Adipocyte (in vitro differentiated cells): ENCODE results near the gene NCR3LG1.
"Not testable (repeated sequence)": the region's sequence is repeated elsewhere in the genome, so short reads cannot be mapped to it uniquely, and the experiment has no call there.

Source experiments
- DNase-seq: peaks from one replicate; pipeline ENCODE4 v3.0.0-alpha.2; 2015; ENCODE audit warnings: low read depth
- H3K27me3 ChIP-seq: replicated peaks from 2 replicates; pipeline ENCODE4 v1.7.0; 2013; ENCODE audit warnings: mild to moderate bottlenecking, low read length, moderate library complexity; ENCODE audit not compliant: control insufficient read depth, insufficient read depth
- H3K36me3 ChIP-seq: 2 replicates; pipeline ENCODE4 v1.7.0; 2013; ENCODE audit warnings: low read length, mild to moderate bottlenecking, moderate library complexity; ENCODE audit not compliant: control insufficient read depth, insufficient read depth, severe bottlenecking
- H3K4me1 ChIP-seq: 2 replicates; pipeline ENCODE4 v1.7.0; 2013; ENCODE audit warnings: mild to moderate bottlenecking, low read length, moderate library complexity; ENCODE audit not compliant: control insufficient read depth, insufficient read depth
- H3K4me3 ChIP-seq: 2 replicates; pipeline ENCODE4 v1.7.0; 2013; ENCODE audit warnings: mild to moderate bottlenecking, low read length, moderate library complexity
- H3K9ac ChIP-seq: 2 replicates; pipeline ENCODE4 v1.7.0; 2013; ENCODE audit warnings: mild to moderate bottlenecking, low read length, moderate library complexity
- H3K9me3 ChIP-seq: 2 replicates; pipeline ENCODE4 v1.7.0; 2013; ENCODE audit warnings: mild to moderate bottlenecking, low read length, moderate library complexity; ENCODE audit not compliant: control insufficient read depth

Gene NCR3LG1

DNA sequence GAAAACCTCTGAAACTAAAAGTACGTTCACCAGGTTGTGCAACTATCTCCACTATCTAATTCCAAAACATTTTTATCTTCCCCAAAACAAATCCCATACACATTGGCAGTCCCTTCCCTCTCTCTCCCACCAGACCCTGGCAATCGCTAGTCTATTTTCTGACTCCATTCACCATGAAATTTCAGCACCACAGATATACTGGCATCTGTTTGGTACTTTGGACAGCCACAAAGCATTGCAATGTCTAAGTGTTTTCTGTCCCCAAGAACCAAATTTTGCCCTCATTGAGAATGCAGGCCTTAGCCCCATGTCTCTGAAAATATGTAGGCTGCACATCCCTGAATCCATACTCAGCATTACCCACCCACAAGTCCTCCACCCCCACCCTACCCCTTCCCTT, 64.9 kb downstream of the NCR3LG1 start:
- H3K27me3 ChIP-seq = peaks cover 82% of the 10 kb centered on the region
- no peaks in the 10 kb centered on the region for H3K4me1 ChIP-seq
- no peaks in the 10 kb centered on the region for H3K36me3 ChIP-seq
- H3K9me3 ChIP-seq = no peaks in the 10 kb centered on the region
- DNase-seq = no peak
- H3K9ac ChIP-seq = no peak overlapping the region
- H3K4me3 ChIP-seq = no peak overlapping the region

DNA sequence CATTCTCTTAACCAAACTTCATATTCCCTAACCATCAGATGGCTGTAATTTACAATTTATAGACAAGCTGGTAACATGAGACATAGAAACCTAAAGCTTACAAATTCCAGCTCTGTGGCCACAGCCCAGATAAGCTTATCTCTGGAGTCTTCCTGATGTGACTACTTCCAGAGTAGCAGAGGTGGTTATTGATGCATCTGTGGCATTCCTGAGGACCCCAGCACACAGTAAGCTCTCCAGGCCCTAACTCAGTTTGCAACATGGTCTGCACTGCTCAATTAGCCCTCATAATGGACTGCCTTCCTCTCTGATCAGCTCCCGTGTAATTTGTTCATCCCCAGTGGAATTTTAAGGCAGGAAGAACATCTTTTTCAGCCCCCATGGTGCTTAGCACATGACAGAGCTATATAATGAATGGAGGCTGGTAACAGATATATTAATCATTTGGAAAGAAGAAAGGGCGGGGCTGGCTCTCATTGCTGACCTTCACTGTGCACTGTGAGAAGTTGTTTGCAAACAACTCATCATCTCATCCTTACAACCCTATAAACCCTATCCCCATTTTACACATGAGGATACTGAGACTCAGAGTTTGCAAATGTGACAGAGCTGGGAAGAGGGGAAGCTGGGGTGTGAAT, 67.0 kb downstream of the NCR3LG1 start:
- Histone ChIP-seq H3K4me3 (no peak overlapping the region), H3K4me1 (no peaks in the 10 kb centered on the region), H3K9ac (no peak overlapping the region), H3K36me3 (no peaks in the 10 kb centered on the region), H3K27me3 (peaks cover 80% of the 10 kb centered on the region), H3K9me3 (no peaks in the 10 kb centered on the region)
- DNase-seq = no peak

DNA sequence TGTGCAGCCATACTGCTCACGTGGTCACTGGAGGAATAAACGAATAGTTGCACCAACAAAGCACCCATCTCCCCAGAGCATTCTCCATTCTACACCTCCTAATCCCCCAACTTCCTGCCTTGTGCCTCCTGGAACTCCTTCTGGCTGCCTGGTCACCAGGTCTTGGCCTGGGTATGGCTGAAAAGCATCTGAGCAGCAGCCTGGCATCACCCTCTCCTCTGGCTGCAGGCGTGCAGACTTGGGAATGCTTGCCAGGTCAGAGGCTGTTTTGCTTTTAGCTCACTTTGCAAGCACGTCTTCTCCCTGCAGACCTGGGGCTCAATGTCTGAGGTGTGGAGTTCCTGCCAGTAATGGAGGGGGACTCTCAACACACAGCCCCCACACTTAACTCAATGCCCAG, 70.2 kb downstream of the NCR3LG1 start:
- H3K27me3 ChIP-seq = peaks cover 71% of the 10 kb centered on the region
- no peak overlapping the region for H3K9ac ChIP-seq

DNA sequence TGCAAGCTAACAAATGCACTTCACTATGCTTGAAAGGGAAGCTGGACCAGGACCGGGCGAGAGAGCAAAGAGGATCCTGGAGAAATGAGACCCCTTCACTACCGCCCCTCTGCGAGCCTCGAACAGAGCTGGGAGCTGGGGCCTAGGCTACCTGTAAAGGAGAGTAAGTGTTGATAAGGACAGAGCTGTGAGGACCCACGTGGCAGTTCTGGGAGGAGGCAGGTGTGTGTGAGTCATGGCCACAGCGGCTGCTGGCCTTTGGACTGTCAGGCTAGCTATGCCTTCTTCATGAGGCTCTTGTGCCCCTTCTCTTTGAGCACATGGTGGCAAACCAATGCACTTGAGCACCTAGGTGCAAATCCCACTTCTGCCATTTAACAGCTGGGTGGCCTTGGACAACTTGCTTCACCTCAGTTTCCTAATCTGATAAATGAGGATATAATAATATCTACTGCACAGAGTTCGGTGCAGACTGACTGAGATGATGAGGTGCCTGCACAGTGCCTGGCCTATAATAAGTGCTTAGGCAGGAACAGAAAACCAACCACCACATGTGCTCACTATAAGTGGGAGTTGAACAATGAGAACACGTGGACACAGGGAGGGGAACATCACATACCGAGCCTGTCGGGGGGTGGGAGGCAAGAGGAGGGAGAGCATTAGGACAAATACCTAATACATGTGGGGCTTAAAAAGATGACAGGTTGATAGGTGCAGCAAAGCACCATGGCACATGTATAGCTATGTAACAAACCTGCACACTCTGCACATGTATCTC, 72.1 kb downstream of the NCR3LG1 start:
- Histone ChIP-seq H3K4me3 (no peak overlapping the region), H3K9ac (no peak overlapping the region), H3K9me3 (no peaks in the 10 kb centered on the region), H3K4me1 (no peaks in the 10 kb centered on the region), H3K36me3 (no peaks in the 10 kb centered on the region), H3K27me3 (peaks cover 70% of the 10 kb centered on the region)
- DNase-seq = no peak

More for the DNA sequence above, 70.2 kb downstream of the NCR3LG1 start:
- no peaks in the 10 kb centered on the region for H3K9me3 ChIP-seq
- no peaks in the 10 kb centered on the region for H3K36me3 ChIP-seq
- DNase-seq = no peak
- H3K4me1 ChIP-seq = no peaks in the 10 kb centered on the region
- H3K4me3 ChIP-seq = no peak overlapping the region

DNA sequence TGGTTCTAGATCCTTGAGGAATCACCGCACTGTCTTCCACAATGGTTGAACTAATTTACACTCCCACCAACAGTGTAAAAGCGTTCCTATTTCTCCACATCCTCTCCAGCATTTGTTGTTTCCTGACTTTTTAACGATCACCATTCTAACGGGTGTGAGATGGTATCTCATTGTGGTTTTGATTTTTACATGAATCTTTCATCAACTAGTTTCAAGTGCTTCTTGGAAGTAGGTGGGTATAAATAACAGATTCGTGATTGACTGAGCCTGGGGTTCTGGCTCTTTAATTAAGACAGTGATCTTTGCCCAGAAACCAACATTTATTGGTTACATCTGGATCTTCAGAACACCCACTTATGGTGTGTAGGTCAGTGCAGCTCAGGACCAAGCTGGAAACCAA, 74.6 kb downstream of the NCR3LG1 start:
- H3K4me1 ChIP-seq, H3K9ac ChIP-seq, DNase-seq, H3K36me3 ChIP-seq, H3K4me3 ChIP-seq, H3K9me3 ChIP-seq: not testable (repeated sequence)
- H3K27me3 ChIP-seq = peaks cover 73% of the 10 kb centered on the region
